ENCODE measurements around the gene SLC9A2.

The SLC9A2 gene

DNA sequence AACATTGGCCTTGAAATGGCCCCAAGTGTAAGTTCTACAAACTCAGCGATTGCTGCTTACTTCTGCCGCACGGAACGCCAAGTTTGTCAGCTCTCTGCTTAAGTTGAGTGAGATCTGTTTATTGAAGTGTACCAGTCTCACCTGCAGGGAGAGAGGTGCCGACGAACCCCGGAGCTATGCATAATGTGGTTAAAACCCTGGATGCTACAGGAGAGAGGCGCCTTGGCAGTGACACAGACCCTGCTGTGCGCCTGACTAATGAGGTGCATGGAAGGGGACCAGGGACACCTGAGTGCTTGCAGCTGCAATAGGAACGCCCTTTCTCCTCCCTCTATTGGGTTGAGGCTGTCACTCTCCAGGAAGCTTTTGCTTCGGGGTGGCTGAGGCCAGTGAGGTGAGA, 979 bp downstream of the SLC9A2 start:
- no peaks in the 10 kb centered on the region for H3K4me1 ChIP-seq (ENCODE audit: low read depth, poor library complexity, severe bottlenecking)
- no peak overlapping the region for H3K27ac ChIP-seq
- no peaks in the 10 kb centered on the region for H3K27me3 ChIP-seq (ENCODE audit: insufficient read depth, low read depth)
- H4K20me1 ChIP-seq (ENCODE audit: insufficient read depth): no peaks in the 10 kb centered on the region
- H3K9ac ChIP-seq: no peak overlapping the region
- H3K4me2 ChIP-seq: no peak overlapping the region
- no peaks in the 10 kb centered on the region for H3K79me2 ChIP-seq (ENCODE audit: insufficient read depth, low read depth)
- no peaks in the 10 kb centered on the region for H3K36me3 ChIP-seq (ENCODE audit: insufficient read depth)
- TF ChIP-seq CTCF (conservative IDR thresholded peaks at IDR 0.05; ENCODE audit: low read depth, low read length): no peak
- H2AFZ ChIP-seq (ENCODE audit: low read depth): no peak overlapping the region
- no peak overlapping the region for H3K4me3 ChIP-seq (IDR thresholded peaks at IDR 0.05; ENCODE audit: insufficient read depth, low read depth, low read length)

GRCh38 chr2:102621630-102622029, 2.3 kb downstream of the SLC9A2 start:
- Histone ChIP-seq H4K20me1 (ENCODE audit: insufficient read depth) (no peaks in the 10 kb centered on the region), H3K36me3 (ENCODE audit: insufficient read depth) (no peaks in the 10 kb centered on the region), H3K4me2 (no peak overlapping the region), H3K9ac (no peak overlapping the region), H3K27ac (no peak overlapping the region), H3K4me1 (ENCODE audit: low read depth, poor library complexity, severe bottlenecking) (no peaks in the 10 kb centered on the region), H3K4me3 (IDR thresholded peaks at IDR 0.05; ENCODE audit: insufficient read depth, low read depth, low read length) (no peak overlapping the region), H2AFZ (ENCODE audit: low read depth) (no peak overlapping the region), H3K79me2 (ENCODE audit: insufficient read depth, low read depth) (no peaks in the 10 kb centered on the region), H3K27me3 (ENCODE audit: insufficient read depth, low read depth) (no peaks in the 10 kb centered on the region)
- TF ChIP-seq CTCF (conservative IDR thresholded peaks at IDR 0.05; ENCODE audit: low read depth, low read length): no peak

GRCh38 chr2:102622646-102623045, 3.3 kb downstream of the SLC9A2 start:
- H3K4me3 ChIP-seq (IDR thresholded peaks at IDR 0.05; ENCODE audit: insufficient read depth, low read depth, low read length): no peak overlapping the region
- H3K9ac ChIP-seq: no peak overlapping the region
- H3K4me1 ChIP-seq (ENCODE audit: low read depth, poor library complexity, severe bottlenecking): no peaks in the 10 kb centered on the region
- H3K36me3 ChIP-seq (ENCODE audit: insufficient read depth): no peaks in the 10 kb centered on the region
- H3K4me2 ChIP-seq: no peak overlapping the region
- no peak overlapping the region for H2AFZ ChIP-seq (ENCODE audit: low read depth)
- no peak overlapping the region for H3K27ac ChIP-seq
- no peak for TF ChIP-seq CTCF (conservative IDR thresholded peaks at IDR 0.05; ENCODE audit: low read depth, low read length)
- no peaks in the 10 kb centered on the region for H3K79me2 ChIP-seq (ENCODE audit: insufficient read depth, low read depth)
- no peaks in the 10 kb centered on the region for H4K20me1 ChIP-seq (ENCODE audit: insufficient read depth)
- H3K27me3 ChIP-seq (ENCODE audit: insufficient read depth, low read depth): no peaks in the 10 kb centered on the region

DNA sequence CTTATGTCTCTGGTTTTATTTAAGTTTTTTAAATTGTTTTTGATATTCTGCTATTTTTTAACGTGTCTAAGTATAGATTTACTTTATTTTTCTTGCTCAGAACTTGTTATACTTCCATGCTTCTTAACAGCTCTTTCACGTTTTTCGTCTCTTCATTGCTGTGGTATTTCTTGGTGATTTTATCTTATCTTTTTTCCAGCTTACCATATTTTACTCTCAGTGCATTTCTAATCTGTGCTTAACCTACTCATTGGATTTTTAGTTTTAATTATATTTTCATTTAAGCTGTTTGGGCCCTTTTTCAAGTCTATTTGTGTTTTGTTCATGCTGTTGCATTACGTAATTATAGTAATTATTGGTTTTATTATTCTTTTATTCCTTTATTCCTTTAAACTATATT, 11.1 kb downstream of the SLC9A2 start:
- no peak overlapping the region for H3K4me2 ChIP-seq
- H4K20me1 ChIP-seq (ENCODE audit: insufficient read depth): no peaks in the 10 kb centered on the region
- H3K36me3 ChIP-seq (ENCODE audit: insufficient read depth): no peaks in the 10 kb centered on the region
- no peak overlapping the region for H3K27ac ChIP-seq
- TF ChIP-seq CTCF (conservative IDR thresholded peaks at IDR 0.05; ENCODE audit: low read depth, low read length): no peak
- no peaks in the 10 kb centered on the region for H3K79me2 ChIP-seq (ENCODE audit: insufficient read depth, low read depth)
- H3K4me3 ChIP-seq (IDR thresholded peaks at IDR 0.05; ENCODE audit: insufficient read depth, low read depth, low read length): no peak overlapping the region
- H2AFZ ChIP-seq (ENCODE audit: low read depth): no peak overlapping the region
- H3K9ac ChIP-seq: no peak overlapping the region
- H3K4me1 ChIP-seq (ENCODE audit: low read depth, poor library complexity, severe bottlenecking): no peaks in the 10 kb centered on the region
- no peaks in the 10 kb centered on the region for H3K27me3 ChIP-seq (ENCODE audit: insufficient read depth, low read depth)

Measured in KMS-11 (cell line).